C4-2B (cell line): ENCODE results near the gene PDCD5.

ENCODE experiments used
- ZFX ChIP-seq: fragments of 450-650 bp; IDR thresholded peaks from 2 replicates; pipeline ENCODE4 v1.6.1; 2017
- TF ChIP-seq, protein P1 (sequence below): fragments of 450-650 bp; conservative IDR thresholded peaks from 2 replicates; pipeline ENCODE4 v1.5.1; 2017; ENCODE audit warnings: mild to moderate bottlenecking

DNA sequence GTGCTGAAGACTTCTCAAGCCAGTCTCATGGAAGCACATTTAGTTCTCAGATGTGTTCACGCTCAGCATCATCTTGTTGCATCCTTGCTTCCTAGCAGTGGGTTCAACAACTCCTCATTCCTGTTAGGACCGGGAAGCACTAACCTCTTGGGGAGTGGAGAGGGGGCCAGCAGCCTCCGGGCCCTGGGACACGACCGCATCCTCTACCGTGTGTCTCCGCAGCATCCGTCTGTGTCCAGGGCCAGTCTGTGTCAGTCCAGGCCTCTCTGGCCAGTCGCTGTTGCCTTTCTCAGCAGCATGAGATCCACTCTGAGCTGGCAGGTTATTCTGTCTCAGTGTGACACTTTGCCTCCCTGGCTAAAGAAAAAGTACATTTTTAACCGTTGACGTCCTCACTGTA is 17.0 kb downstream of the PDCD5 start:
- TF ChIP-seq, protein P1, sequence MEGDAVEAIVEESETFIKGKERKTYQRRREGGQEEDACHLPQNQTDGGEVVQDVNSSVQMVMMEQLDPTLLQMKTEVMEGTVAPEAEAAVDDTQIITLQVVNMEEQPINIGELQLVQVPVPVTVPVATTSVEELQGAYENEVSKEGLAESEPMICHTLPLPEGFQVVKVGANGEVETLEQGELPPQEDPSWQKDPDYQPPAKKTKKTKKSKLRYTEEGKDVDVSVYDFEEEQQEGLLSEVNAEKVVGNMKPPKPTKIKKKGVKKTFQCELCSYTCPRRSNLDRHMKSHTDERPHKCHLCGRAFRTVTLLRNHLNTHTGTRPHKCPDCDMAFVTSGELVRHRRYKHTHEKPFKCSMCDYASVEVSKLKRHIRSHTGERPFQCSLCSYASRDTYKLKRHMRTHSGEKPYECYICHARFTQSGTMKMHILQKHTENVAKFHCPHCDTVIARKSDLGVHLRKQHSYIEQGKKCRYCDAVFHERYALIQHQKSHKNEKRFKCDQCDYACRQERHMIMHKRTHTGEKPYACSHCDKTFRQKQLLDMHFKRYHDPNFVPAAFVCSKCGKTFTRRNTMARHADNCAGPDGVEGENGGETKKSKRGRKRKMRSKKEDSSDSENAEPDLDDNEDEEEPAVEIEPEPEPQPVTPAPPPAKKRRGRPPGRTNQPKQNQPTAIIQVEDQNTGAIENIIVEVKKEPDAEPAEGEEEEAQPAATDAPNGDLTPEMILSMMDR = no peak
- no peak for TF ChIP-seq ZFX
